ENCODE results near the gene ZNF576.
A peak's percentile ranks its signal among the peaks of the same experiment; 100 is the strongest.

Gene ZNF576

DNA sequence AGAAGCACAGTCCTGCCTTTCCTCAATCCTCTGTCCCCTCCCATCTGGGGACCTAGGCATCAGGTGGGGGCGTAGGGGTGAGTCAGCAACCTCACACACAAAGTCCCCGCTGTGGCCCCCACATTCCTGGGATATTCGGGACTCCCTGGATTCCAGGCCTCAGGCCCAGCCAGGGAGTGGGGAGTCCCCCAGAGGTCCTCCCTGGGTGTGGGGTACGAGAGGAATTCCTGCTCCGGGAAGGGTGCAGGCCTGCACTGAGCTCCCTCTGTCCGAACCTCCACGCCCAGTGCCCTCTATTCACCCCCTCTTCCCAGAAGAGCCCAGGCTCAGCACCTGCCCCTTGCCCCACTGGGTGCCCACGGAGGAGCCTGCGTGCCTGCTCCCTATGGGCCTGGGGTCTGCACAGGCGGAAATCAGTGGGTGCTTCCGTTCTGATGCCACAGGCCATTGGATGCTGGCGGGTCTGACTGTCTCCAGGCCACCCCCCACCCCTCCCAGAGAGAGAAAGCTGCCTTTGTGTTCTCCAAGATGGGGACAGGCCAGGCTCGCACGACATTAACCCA is 39.8 kb downstream of the ZNF576 start:
- no peak overlapping the region for H3K4me3 ChIP-seq (ENCODE audit: low read depth, low read length)
- TF ChIP-seq, protein P1, sequence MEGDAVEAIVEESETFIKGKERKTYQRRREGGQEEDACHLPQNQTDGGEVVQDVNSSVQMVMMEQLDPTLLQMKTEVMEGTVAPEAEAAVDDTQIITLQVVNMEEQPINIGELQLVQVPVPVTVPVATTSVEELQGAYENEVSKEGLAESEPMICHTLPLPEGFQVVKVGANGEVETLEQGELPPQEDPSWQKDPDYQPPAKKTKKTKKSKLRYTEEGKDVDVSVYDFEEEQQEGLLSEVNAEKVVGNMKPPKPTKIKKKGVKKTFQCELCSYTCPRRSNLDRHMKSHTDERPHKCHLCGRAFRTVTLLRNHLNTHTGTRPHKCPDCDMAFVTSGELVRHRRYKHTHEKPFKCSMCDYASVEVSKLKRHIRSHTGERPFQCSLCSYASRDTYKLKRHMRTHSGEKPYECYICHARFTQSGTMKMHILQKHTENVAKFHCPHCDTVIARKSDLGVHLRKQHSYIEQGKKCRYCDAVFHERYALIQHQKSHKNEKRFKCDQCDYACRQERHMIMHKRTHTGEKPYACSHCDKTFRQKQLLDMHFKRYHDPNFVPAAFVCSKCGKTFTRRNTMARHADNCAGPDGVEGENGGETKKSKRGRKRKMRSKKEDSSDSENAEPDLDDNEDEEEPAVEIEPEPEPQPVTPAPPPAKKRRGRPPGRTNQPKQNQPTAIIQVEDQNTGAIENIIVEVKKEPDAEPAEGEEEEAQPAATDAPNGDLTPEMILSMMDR (IDR thresholded peaks at IDR 0.05; ENCODE audit: control insufficient read depth, extremely low read depth, insufficient read depth): no peak
- DNase-seq (ENCODE audit: low read depth): no peak

DNA sequence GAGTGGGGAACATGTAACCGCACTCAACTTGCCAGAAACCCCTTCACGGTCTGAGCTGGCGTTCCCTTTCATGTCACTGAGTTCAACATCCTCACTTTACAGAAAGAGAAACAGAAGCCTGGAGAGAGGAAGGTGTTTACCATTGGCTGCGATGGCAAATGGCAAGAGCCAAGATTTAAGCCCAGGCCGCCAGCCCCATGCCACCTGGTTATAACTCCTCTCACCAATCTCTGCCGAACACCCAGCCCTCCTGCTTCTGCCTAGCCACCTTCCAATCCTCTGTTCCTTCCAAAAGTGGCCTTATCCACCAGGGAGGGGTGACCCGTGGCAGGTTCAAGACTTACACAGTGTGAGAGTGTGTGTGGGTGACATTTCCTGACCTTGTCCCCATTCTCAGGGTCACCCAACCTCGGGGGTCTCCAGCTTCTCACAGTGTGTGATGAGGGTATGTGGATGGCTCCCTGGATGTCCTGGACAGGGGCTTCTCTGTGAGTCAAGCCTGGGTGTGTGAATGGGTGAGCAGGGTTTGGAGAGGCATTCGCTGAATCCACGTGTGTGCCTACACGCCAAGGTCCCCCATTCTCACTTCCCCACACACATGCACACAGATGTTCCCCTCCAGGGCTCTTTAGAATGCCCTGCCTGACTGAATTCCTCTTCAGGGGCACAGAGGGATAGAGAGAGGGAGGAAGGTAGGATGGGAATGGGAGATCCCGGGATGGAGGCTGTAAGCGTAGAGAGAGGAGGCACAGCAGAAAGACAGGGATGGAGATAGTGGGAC is 42.0 kb downstream of the ZNF576 start:
- TF ChIP-seq, protein P1 (IDR thresholded peaks at IDR 0.05; ENCODE audit: control insufficient read depth, extremely low read depth, insufficient read depth): no peak
- peak overlapping the region; percentile 49 for H3K4me3 ChIP-seq (ENCODE audit: low read depth, low read length)
- DNase-seq (ENCODE audit: low read depth): no peak

DNA sequence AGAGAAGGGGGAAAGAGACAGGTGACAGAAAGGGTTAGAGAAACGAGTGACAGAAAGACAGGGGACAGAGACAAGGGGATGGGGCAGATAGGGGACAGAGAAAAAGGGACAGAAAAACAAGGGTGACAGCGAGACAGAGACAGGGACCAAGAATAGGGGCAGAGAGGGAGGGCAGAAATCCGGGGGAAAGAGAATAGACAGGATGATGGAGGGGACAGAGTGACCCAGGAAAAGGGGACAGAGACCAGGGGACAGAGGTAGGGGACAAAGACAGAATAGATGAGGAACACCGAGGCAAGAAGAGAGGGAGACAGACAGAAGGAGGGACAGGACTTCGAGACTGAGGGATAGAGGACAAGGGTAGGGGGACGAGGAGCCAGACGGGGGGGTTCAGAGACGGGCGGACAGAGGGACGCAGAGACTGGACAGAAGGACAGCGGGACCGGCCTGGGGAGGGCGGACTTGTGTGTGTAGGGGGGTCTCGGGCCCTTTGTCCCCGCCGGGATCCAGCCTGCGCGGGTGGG is 42.7 kb downstream of the ZNF576 start:
- TF ChIP-seq, protein P1 (IDR thresholded peaks at IDR 0.05; ENCODE audit: control insufficient read depth, extremely low read depth, insufficient read depth): no peak
- peak overlapping the region; percentile 49 for H3K4me3 ChIP-seq (ENCODE audit: low read depth, low read length)
- no peak for DNase-seq (ENCODE audit: low read depth)

DNA sequence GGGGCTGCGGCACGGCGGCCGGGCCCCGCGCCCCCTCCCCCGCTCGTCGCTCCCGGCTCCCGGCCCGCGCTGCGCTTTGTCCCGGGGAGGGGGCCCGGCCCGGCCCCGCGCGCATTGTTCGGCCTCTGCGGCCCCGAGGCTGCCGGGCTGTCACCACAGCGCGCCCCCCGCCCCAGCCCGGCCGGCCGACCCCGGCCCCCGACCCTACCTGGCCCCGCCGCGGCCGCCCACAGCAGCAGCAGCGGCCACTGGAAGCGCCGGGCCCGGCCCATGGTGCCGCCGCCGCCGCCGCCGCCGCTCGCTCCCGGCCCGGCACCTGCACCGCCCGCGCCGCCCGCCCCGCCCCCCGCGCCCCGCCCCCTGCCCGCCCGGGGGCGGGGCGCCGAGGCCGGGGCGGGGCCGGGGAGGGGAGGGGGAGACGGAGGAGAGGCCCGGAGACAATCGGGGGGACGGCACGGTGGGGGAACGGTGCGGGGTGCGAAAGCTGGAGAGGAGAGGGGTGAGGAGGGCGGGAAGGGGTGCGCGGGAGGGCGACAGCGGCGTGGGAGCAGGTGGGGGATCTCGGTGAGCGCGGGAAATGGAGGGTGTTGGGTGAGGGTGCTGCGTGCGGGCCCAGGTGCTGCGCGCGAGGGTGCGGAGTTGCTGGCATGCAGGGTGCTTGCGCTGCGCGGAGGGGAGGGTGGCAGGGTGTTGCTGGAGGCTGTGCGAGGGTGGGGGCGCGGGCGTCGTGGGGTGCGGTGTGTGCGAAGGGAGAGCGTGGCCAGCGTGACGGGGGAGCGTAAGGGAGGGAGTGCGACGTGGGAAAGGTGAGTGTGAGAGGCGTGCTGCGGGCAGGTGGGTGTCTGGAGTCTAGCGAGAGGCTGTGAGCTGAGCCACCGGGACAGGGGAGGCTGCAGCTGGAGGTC is 43.4 kb downstream of the ZNF576 start, which contains the start of gene CADM4:
Gene CADM4, minus strand, starts transcription at position 332 of the 905 bp plus-strand sequence. Its CDS starts 60 bp downstream, at position 272.
- no peak for DNase-seq (ENCODE audit: low read depth)
- peak within 1 kb of the TSS; percentile 49 for H3K4me3 ChIP-seq (ENCODE audit: low read depth, low read length)
- TF ChIP-seq, protein P1 (IDR thresholded peaks at IDR 0.05; ENCODE audit: control insufficient read depth, extremely low read depth, insufficient read depth): no peak

DNA sequence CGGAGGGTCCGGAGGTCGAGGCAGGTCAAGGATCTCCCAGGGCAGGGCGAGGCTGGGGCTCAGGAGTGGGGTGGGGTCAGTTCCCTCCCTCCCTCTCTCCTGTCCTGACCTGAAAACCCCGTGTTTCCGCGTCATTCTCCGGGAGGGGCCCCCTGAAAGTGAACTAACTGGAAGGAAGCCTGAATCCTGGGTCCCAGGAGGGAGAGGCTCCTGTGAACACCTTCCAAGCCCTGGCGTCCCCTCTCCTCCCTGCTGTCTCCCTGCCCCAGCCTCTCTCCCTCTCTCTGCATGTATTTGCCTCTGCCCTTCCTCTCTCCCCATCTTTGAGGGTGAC is 44.0 kb downstream of the ZNF576 start:
- no peak for DNase-seq (ENCODE audit: low read depth)
- H3K4me3 ChIP-seq (ENCODE audit: low read depth, low read length): peak overlapping the region; percentile 47
- TF ChIP-seq, protein P1 (IDR thresholded peaks at IDR 0.05; ENCODE audit: control insufficient read depth, extremely low read depth, insufficient read depth): no peak

DNA sequence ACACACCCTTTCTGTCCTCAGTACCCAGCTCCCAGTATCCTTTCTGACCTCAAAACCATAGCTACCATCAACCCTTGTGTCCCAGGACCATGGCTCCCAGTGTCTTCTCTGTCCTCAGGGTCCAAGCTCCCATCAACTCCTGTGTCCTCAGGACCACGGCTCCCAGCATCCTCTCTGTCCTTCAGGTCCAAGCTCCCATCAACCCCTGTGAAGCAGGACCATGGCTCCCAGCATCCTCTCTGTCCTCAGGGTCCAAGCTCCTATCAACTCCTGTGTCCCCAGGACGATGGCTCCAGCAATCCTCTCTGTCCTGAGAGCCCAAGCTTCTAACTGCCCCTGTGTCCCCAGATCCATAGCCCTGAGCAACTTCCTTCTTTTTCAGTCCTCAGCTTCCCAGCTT is 44.9 kb downstream of the ZNF576 start:
- no peak overlapping the region for H3K4me3 ChIP-seq (ENCODE audit: low read depth, low read length)
- TF ChIP-seq, protein P1 (IDR thresholded peaks at IDR 0.05; ENCODE audit: control insufficient read depth, extremely low read depth, insufficient read depth): no peak
- no peak for DNase-seq (ENCODE audit: low read depth)
